NCI-H345 treated with DMSO at 0.1 percent for 48 hours (cell line): ENCODE measurements around the gene SNX8.

Experiments
- DNase-seq: peaks from one replicate; lab custom pipeline; 2025; ENCODE audit not compliant: unreplicated experiment; lab: John Stamatoyannopoulos, UW

The SNX8 gene

DNA sequence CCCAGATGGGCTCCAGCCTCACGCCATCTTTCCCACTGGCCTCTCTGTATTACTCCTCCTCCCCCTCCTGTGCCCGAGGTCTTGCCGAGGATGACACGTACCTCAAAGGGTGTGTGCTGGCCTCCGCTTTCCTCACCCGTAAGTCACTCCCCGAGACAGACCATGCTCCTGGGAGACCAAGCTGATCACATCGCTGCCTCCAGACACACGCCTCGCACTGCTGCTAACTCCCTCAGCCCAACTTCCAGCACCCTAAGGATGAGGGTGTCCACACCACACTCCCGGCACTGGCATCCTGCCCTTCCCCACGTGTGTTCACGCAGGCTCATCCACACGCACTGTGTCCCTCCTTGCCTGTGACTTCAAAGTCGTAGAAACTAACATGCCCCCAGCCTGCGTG is 105.5 kb downstream of the SNX8 start:
- no peak for DNase-seq

DNA sequence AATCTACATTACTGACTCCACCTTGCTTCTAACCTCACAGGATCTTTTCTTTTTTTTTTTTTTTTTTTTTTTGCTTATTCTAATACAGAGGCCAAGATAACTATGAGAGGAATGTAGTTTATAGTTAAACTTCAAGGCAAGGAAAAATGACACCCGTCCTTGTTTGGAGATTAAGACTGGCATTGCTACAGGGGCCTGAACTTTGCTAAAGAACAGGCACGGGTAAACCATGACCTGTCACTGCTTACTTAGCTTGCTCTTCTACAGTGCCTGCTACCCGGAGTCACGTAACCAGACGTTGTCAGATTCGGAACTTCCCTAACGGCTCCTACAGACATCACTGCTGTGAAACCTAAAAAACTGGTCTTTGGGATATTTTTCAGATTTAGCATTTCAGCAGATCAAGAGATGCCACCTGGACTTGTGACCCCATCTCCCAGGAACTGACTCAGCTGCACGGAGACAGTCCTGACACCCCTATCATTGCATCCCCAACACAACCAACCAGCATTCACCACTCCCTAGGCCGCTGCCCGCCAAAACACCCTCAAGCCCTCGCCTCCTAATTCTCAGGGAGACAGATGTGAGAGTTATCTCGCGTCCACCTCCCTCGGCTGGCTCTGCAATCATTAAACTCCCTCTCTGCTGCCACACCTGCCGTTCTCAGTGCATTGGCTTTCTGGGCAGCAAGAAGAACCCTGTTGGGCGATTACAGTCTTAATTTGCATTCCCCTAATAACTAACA is 109.0 kb downstream of the SNX8 start:
- DNase-seq = no peak

DNA sequence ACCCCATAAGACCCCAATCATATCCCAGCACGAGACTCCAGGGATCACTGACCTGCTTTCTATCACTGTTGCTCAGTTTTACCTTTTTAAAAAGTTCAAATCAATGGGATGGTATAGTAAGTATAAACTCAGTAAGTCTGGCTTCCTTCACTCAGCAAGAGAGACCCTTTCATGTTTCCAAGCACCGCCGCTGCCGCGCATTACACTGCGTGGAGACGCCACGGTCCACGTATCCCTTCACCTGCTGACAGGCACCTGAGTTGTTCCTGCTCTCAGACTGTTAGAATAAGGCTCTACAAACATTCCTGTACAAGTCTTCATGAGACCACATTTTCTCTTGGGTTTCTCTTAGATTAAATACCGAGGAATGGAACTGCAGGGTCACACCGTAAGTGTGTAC is 109.8 kb downstream of the SNX8 start:
- DNase-seq = no peak

DNA sequence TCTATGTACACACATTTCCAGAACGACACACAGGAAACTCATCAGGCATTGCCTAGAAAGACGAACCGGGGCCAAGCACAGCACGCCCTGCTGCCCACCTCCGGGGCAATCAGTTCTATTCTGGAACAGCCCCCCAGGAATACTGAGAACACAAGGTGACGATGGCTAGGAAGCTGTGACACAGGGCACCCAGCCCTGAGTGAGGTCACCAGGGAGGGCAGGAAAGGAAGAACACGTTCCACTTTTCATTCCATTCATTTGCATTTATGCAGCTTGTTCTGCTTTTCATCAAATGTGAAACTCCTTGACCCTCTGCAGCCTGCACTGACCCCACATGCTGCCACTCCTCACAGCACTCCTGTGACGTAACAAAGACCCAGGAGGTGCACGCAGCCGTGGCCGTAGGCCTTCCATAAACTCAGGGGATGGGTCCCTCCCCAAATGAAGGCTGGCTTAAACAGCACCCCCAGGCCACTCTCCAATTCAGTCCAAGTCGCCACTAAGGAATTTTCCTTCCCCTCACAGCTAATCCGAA is 110.4 kb downstream of the SNX8 start:
- no peak for DNase-seq

DNA sequence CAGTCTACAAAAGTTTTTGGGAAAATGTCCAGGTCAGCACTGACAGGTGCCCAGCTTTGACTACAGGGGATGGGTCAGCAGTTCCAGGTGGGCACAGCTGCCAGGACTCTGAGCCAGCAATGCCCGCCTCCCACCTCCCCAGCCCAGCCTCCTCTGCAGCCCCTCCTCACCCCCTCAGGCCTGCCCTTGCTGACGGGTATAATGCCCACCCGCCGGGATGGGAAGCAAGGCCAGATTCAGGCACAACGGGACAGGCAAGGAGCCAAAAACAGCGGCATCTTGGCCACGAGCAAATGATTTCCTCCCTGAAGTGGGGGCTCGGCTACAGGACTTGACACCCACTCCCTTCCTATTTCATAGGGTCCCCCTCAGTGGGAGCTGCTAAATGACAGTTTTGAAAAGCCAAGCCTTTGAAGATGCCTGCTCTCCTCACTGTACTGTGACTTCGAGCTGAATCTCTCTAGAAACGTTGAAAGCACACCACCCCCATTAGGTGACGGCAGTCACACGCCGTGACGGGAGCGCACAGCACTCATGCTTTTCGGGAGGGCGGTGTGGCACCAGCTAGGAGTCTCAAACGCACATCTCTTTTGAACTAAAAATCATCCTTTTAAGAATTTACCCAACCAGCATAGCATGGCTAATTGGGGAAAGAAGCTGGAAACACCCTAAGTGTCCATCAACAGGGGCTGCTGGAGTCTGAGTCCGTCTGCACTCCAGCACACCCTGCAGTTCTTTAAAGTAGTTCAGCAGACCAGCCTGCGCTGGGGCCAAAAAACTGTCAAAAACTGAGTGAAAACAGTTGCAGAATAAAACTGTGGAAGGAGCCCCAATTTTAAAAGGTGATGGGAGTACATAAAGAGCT is 111.1 kb downstream of the SNX8 start:
- no peak for DNase-seq

DNA sequence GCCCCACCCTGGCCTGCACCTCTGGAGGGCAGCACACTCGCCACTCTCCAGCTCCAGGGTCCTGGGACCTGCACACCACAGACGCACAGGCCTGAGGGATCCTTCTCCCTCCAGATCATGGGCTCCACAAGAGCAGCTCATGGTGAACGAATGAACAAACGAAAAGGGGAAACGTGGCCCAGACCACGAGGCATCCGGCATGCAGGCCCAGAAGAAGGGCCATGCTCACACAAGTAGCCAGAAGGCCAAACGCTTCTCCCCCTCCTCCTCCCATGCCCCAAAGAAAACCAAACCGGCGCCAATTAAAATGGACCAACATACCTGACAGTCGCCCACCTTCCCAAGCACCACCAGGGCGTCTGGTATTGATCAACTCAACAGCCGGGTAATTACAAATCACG is 111.9 kb downstream of the SNX8 start:
- DNase-seq = no peak
